Lower leg skin (tissue), 3 donors: ENCODE results near the gene CDC14A.

ENCODE experiments used
- POLR2A ChIP-seq, 2 donors: fragments of 450-650 bp; IDR thresholded peaks; one replicate each; pipeline ENCODE4 v1.6.1; 2016 to 2017; ENCODE audit warnings: antibody characterized with exemption in 2 of 2, mild to moderate bottlenecking in 1 of 2, moderate library complexity in 1 of 2
- TF ChIP-seq, protein P1 (sequence below), 3 donors: fragments of 450-650 bp; IDR thresholded peaks; one replicate each; pipeline ENCODE4 v1.5.1; 2016; ENCODE audit warnings: antibody characterized with exemption in 3 of 3, mild to moderate bottlenecking in 3 of 3, moderate library complexity in 2 of 3

DNA sequence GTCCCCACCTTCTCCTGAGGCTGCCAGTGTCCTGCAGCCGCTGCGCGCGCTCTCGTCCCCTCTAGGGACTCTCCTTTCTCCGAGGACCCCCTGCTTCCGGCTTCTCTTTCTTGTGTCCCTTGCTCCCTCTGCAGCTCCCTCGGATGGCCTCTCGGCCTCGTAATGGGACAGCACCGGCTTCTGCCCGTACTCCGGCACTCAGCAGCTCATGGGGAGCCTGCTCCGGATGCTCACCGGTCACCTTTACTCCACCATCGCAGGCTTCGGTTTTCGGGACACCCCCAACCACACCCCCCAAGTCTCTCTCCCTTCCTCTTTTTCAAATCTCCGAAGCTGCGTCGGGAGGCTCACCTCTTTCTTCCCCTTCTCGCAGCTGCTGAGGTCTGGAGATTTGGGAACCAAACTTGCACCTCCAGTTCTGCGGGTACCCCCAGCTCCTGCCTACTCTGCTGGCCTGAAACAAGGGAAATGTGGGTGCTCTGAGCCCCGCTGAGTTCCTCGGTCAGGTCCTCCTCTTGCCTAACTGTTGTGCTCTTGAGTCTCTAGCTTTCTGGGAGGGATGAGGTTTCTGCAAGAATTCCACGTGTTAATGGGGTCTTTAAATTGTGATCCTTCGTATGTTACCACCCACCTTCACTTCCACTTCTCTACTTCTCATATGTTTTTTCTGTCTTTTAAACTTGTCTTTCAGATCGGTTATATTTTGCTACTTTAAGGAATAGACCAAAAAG lies 930 bp downstream of the CDC14A start:
- TF ChIP-seq, protein P1, sequence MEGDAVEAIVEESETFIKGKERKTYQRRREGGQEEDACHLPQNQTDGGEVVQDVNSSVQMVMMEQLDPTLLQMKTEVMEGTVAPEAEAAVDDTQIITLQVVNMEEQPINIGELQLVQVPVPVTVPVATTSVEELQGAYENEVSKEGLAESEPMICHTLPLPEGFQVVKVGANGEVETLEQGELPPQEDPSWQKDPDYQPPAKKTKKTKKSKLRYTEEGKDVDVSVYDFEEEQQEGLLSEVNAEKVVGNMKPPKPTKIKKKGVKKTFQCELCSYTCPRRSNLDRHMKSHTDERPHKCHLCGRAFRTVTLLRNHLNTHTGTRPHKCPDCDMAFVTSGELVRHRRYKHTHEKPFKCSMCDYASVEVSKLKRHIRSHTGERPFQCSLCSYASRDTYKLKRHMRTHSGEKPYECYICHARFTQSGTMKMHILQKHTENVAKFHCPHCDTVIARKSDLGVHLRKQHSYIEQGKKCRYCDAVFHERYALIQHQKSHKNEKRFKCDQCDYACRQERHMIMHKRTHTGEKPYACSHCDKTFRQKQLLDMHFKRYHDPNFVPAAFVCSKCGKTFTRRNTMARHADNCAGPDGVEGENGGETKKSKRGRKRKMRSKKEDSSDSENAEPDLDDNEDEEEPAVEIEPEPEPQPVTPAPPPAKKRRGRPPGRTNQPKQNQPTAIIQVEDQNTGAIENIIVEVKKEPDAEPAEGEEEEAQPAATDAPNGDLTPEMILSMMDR (IDR thresholded peaks at IDR 0.05): no peak
- no peak for TF ChIP-seq POLR2A (IDR thresholded peaks at IDR 0.05)
